Breast epithelium (tissue), 3 donors: ENCODE measurements around the gene CCDC157.

Experiments used
- POLR2A ChIP-seq: fragments of 450-650 bp; IDR thresholded peaks from one replicate; pipeline ENCODE4 v1.6.1; 2016; ENCODE audit warnings: antibody characterized with exemption, mild to moderate bottlenecking, moderate library complexity
- POLR2AphosphoS5 ChIP-seq, 3 donors: sonication (generic); formaldehyde crosslinking; IDR thresholded peaks; one replicate each; pipeline ENCODE4 v1.6.1; 2017; ENCODE audit warnings: antibody characterized with exemption in 3 of 3
- TF ChIP-seq, protein P1 (sequence below), 3 donors: fragments of 450-650 bp; IDR thresholded peaks; one replicate each; pipeline ENCODE4 v1.5.1; 2016 to 2017; ENCODE audit warnings: antibody characterized with exemption in 3 of 3, mild to moderate bottlenecking in 3 of 3, moderate library complexity in 3 of 3

DNA sequence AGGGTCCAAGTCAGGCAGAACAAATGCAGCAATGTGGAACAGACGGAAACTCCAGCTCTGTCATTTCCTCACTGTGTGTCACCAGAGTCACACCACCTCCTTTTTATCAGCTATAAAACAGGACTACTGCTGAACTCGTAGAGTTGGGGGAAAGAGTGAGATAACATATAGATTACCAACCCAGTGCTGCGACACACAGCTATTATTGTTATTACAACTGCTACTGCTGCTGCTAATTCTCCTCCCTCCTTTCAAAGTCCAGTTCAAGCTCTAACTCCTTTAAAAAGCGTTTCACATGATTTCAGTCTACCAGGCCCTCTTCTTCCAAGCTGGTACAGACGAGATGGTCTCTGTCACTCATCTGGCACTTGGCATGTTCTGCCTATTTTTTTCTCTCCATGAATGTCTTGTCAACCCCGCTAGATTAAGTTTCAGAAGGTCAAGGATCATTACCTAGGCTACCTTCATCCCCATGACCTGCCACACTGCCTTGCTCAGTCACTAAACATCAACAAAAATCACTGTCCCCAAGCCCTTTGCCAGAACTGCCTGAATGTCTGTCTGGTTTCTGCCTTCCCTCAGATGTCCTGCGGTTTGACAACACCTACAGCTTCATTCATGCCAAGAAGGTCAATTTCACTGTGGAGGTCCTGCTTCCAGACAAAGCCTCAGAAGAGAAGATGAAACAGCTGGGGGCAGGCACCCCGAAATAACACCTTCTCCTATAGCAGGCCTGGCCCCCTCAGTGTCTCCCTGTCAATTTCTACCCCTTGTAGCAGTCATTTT is 65.1 kb downstream of the CCDC157 start:
- TF ChIP-seq POLR2A (no peak), POLR2AphosphoS5 (IDR thresholded peaks at IDR 0.05) (no peak)
- TF ChIP-seq, protein P1, sequence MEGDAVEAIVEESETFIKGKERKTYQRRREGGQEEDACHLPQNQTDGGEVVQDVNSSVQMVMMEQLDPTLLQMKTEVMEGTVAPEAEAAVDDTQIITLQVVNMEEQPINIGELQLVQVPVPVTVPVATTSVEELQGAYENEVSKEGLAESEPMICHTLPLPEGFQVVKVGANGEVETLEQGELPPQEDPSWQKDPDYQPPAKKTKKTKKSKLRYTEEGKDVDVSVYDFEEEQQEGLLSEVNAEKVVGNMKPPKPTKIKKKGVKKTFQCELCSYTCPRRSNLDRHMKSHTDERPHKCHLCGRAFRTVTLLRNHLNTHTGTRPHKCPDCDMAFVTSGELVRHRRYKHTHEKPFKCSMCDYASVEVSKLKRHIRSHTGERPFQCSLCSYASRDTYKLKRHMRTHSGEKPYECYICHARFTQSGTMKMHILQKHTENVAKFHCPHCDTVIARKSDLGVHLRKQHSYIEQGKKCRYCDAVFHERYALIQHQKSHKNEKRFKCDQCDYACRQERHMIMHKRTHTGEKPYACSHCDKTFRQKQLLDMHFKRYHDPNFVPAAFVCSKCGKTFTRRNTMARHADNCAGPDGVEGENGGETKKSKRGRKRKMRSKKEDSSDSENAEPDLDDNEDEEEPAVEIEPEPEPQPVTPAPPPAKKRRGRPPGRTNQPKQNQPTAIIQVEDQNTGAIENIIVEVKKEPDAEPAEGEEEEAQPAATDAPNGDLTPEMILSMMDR (IDR thresholded peaks at IDR 0.05), result no peak
